H9 (cell line): Measurements from ENCODE around the gene RNF167. TPM values are rescaled to one million over a fixed set of nuclear protein-coding genes. Genes with fewer than 3 reads are reported as not detected.

Experiments used
- DNase-seq: peaks from one replicate; pipeline ENCODE4 v3.0.0-alpha.2; 2017
- H2AFZ ChIP-seq: one replicate; pipeline ENCODE4 v1.6.1; 2013; ENCODE audit warnings: mild to moderate bottlenecking, low read length, control low read depth, moderate library complexity
- H2AK5ac ChIP-seq: 2 replicates; pipeline ENCODE4 v1.6.1; 2013; ENCODE audit warnings: low read length, control low read depth, mixed read lengths; ENCODE audit not compliant: insufficient read length
- H2BK120ac ChIP-seq: one replicate; pipeline ENCODE4 v1.6.1; 2013; ENCODE audit warnings: low read depth, mild to moderate bottlenecking, low read length, control low read depth, inconsistent platforms; ENCODE audit not compliant: poor library complexity, severe bottlenecking
- H2BK12ac ChIP-seq: 2 replicates; pipeline ENCODE4 v1.6.1; 2013; ENCODE audit warnings: low read length, control low read depth, mixed read lengths, low read depth; ENCODE audit not compliant: insufficient read length
- H2BK15ac ChIP-seq: 2 replicates; pipeline ENCODE4 v1.6.1; 2013; ENCODE audit warnings: low read depth, low read length, control low read depth
- H2BK20ac ChIP-seq: one replicate; pipeline ENCODE4 v1.6.1; 2013; ENCODE audit warnings: low read depth, mild to moderate bottlenecking, low read length, control low read depth, inconsistent platforms; ENCODE audit not compliant: poor library complexity, severe bottlenecking
- H2BK5ac ChIP-seq: 2 replicates; pipeline ENCODE4 v1.6.1; 2013; ENCODE audit warnings: low read length, control low read depth, mixed read lengths; ENCODE audit not compliant: insufficient read length
- H3K14ac ChIP-seq: 2 replicates; pipeline ENCODE4 v1.6.1; 2013; ENCODE audit warnings: low read length, control low read depth; ENCODE audit not compliant: insufficient read depth
- H3K18ac ChIP-seq: 2 replicates; pipeline ENCODE4 v1.6.1; 2013; ENCODE audit warnings: low read depth, mild to moderate bottlenecking, mixed read lengths, low read length, control low read depth; ENCODE audit not compliant: insufficient read length
- H3K23ac ChIP-seq: 2 replicates; pipeline ENCODE4 v1.6.1; 2013; ENCODE audit warnings: low read length, control low read depth, mixed read lengths, low read depth; ENCODE audit not compliant: insufficient read length
- H3K23me2 ChIP-seq: 2 replicates; pipeline ENCODE4 v1.6.1; 2013; ENCODE audit warnings: low read depth, mild to moderate bottlenecking, mixed read lengths, low read length, control low read depth; ENCODE audit not compliant: insufficient read length, poor library complexity, severe bottlenecking
- H3K27ac ChIP-seq: 2 replicates; pipeline ENCODE4 v1.5.1; 2013; ENCODE audit warnings: low read length, control low read depth, mixed read lengths, low read depth; ENCODE audit not compliant: insufficient read length
- H3K27me3 ChIP-seq: 2 replicates; pipeline ENCODE4 v1.6.1; 2013; ENCODE audit warnings: low read length, control low read depth, inconsistent platforms; ENCODE audit not compliant: insufficient read depth
- H3K4ac ChIP-seq: 2 replicates; pipeline ENCODE4 v1.6.1; 2013; ENCODE audit warnings: low read depth, mild to moderate bottlenecking, control low read depth, inconsistent platforms, low read length, moderate library complexity
- H3K4me1 ChIP-seq: 2 replicates; pipeline ENCODE4 v1.6.1; 2013; ENCODE audit warnings: low read length, control low read depth, inconsistent platforms; ENCODE audit not compliant: insufficient read depth
- H3K4me2 ChIP-seq: 2 replicates; pipeline ENCODE4 v1.6.1; 2013; ENCODE audit warnings: low read length, control low read depth, mixed read lengths; ENCODE audit not compliant: insufficient read length, insufficient read depth
- H3K56ac ChIP-seq: 2 replicates; pipeline ENCODE4 v1.6.1; 2013; ENCODE audit warnings: low read depth, mild to moderate bottlenecking, mixed read lengths, low read length, control low read depth; ENCODE audit not compliant: insufficient read length
- H3K79me1 ChIP-seq: 2 replicates; pipeline ENCODE4 v1.6.1; 2013; ENCODE audit warnings: low read depth, mild to moderate bottlenecking, moderate library complexity, low read length, control low read depth, inconsistent platforms; ENCODE audit not compliant: insufficient read depth, poor library complexity, severe bottlenecking
- H3K79me2 ChIP-seq: 2 replicates; pipeline ENCODE4 v1.6.1; 2013; ENCODE audit warnings: low read length, control low read depth, inconsistent platforms; ENCODE audit not compliant: insufficient read depth
- H3K9ac ChIP-seq: 2 replicates; pipeline ENCODE4 v1.6.1; 2013; ENCODE audit warnings: low read length, control low read depth, mixed read lengths; ENCODE audit not compliant: insufficient read length; ENCODE audit errors: extremely low read depth
- H3K9me3 ChIP-seq: one replicate; pipeline ENCODE4 v1.6.1; 2013; ENCODE audit warnings: low read depth, low read length, inconsistent platforms; ENCODE audit not compliant: control insufficient read depth
- H3T11ph ChIP-seq: one replicate; pipeline ENCODE4 v1.6.1; 2013; ENCODE audit warnings: mild to moderate bottlenecking, low read length, control low read depth, inconsistent platforms
- H4K20me1 ChIP-seq: one replicate; pipeline ENCODE4 v1.6.1; 2013; ENCODE audit not compliant: control insufficient read depth, insufficient read length, insufficient read depth
- H4K5ac ChIP-seq: 2 replicates; pipeline ENCODE4 v1.6.1; 2013; ENCODE audit warnings: low read depth, mild to moderate bottlenecking, mixed read lengths, low read length, control low read depth; ENCODE audit not compliant: insufficient read length
- H4K8ac ChIP-seq: replicated peaks from 2 replicates; pipeline ENCODE4 v1.6.1; 2013; ENCODE audit warnings: low read length, control low read depth, mixed read lengths, low read depth; ENCODE audit not compliant: insufficient read length
- H4K91ac ChIP-seq: 2 replicates; pipeline ENCODE4 v1.6.1; 2013; ENCODE audit warnings: low read depth, mild to moderate bottlenecking, moderate library complexity, mixed read lengths, low read length, control low read depth; ENCODE audit not compliant: insufficient read length
- H3K27ac Mint-ChIP-seq, 3 experiments: 2 replicates in 2 of 3; 3 replicates in 1 of 3; pipeline ENCODE4 v1.8.0; 2020 to 2021; ENCODE audit warnings: mixed read lengths in 3 of 3, mild to moderate bottlenecking in 1 of 3, moderate library complexity in 1 of 3
- H3K27me3 Mint-ChIP-seq: 2 replicates; pipeline ENCODE4 v1.8.0; 2021; ENCODE audit warnings: low read depth, mild to moderate bottlenecking, moderate library complexity, mixed read lengths
- H3K36me3 Mint-ChIP-seq, 3 experiments: 2 replicates in 2 of 3; 3 replicates in 1 of 3; pipeline ENCODE4 v1.8.0; 2020 to 2021; ENCODE audit warnings: low read depth in 3 of 3, mixed read lengths in 3 of 3; ENCODE audit not compliant: insufficient read depth in 1 of 3
- H3K4me1 Mint-ChIP-seq, 2 experiments: 2 replicates each; pipeline ENCODE4 v1.8.0; 2020; ENCODE audit warnings: mixed read lengths in 2 of 2
- H3K4me3 Mint-ChIP-seq, 2 experiments: 2 replicates in 1 of 2; 3 replicates in 1 of 2; pipeline ENCODE4 v1.8.0; 2020 to 2021; ENCODE audit warnings: mild to moderate bottlenecking in 2 of 2, mixed read lengths in 2 of 2, moderate library complexity in 1 of 2
- H3K9me3 Mint-ChIP-seq, 2 experiments: 2 replicates in 1 of 2; 3 replicates in 1 of 2; pipeline ENCODE4 v1.8.0; 2020; ENCODE audit warnings: mild to moderate bottlenecking in 2 of 2, mixed read lengths in 2 of 2, moderate library complexity in 1 of 2
- WGBS: extraction: QIAGEN DNeasy Blood & Tissue Kit; methylation state at CpG from one replicate; pipeline ENCODE4 v1.1.7; 2013; ENCODE audit warnings: missing lambda C conversion rate, low lambda C conversion rate, mixed read lengths; ENCODE audit not compliant: insufficient read length; ENCODE audit errors: extremely low coverage; 5-methylcytosine and 5-hydroxymethylcytosine counted together
- total RNA-seq: library from RNA; stranded (reverse); gene quantifications from 2 replicates; pipeline ENCODE4 v1.2.1, GENCODE V29; 2021
- TF ChIP-seq, protein P1 (sequence below): fragments of 200-600 bp; sonication (generic); conservative IDR thresholded peaks from 3 replicates; pipeline ENCODE4 v1.8.0; 2021; ENCODE audit warnings: antibody characterized with exemption, mild to moderate bottlenecking

The RNF167 gene
- total RNA-seq, 1 experiment from 2014 or later = 134 TPM

DNA sequence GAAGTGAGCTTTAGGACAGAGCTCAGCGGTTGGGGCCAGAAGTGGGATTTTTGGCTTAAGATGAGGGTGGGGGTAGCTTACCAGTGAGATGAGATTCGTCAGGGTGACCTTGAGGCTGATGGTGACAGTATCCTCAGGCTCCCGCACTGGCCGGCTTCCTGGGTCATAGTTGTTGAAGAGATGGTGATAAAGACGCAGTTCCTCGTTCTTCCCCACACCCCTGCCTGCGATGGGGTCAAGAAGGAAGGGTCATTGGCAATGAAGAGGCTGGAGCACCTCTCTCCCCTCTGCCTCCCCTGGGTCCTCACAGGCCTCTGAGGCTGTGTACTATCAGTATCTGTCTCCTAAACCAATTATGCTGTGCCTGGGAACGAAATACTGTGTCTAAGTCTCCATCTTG, 37.5 kb upstream of the RNF167 start:
- no peak overlapping the region for H2BK15ac ChIP-seq
- peaks cover 10 to 24% of the 10 kb centered on the region in 2 experiments for H3K4me1 Mint-ChIP-seq
- H3K56ac ChIP-seq = no peak overlapping the region
- no peak overlapping the region for H2BK20ac ChIP-seq
- H3K9me3 Mint-ChIP-seq = no peaks in the 10 kb centered on the region
- H3K9ac ChIP-seq = no peak overlapping the region
- H2AFZ ChIP-seq = no peak overlapping the region
- H3K4ac ChIP-seq = no peak overlapping the region
- no peak for DNase-seq
- no peaks in the 10 kb centered on the region for H4K20me1 ChIP-seq
- no peak overlapping the region for H4K8ac ChIP-seq
- H3K79me2 ChIP-seq = no peaks in the 10 kb centered on the region
- peaks cover 12% of the 10 kb centered on the region for H3K23me2 ChIP-seq
- H3K27ac ChIP-seq = no peak overlapping the region
- H4K91ac ChIP-seq = no peak overlapping the region
- H3K4me2 ChIP-seq = no peak overlapping the region
- H2BK5ac ChIP-seq = no peak overlapping the region
- TF ChIP-seq, protein P1, sequence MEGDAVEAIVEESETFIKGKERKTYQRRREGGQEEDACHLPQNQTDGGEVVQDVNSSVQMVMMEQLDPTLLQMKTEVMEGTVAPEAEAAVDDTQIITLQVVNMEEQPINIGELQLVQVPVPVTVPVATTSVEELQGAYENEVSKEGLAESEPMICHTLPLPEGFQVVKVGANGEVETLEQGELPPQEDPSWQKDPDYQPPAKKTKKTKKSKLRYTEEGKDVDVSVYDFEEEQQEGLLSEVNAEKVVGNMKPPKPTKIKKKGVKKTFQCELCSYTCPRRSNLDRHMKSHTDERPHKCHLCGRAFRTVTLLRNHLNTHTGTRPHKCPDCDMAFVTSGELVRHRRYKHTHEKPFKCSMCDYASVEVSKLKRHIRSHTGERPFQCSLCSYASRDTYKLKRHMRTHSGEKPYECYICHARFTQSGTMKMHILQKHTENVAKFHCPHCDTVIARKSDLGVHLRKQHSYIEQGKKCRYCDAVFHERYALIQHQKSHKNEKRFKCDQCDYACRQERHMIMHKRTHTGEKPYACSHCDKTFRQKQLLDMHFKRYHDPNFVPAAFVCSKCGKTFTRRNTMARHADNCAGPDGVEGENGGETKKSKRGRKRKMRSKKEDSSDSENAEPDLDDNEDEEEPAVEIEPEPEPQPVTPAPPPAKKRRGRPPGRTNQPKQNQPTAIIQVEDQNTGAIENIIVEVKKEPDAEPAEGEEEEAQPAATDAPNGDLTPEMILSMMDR = no peak
- H3K18ac ChIP-seq = no peak overlapping the region
- no CpG with 5 or more reads among the region's 8 CpGs for WGBS
- H2AK5ac ChIP-seq = no peak overlapping the region
- H3K36me3 Mint-ChIP-seq = no peaks in the 10 kb centered on the region; a peak in 2 of 7 replicates
- no peaks in the 10 kb centered on the region for H3K79me1 ChIP-seq
- no peak overlapping the region for H3T11ph ChIP-seq
- H3K14ac ChIP-seq = no peak overlapping the region
- H4K5ac ChIP-seq = no peak overlapping the region
- peaks cover 3% of the 10 kb centered on the region; the same call in 1 of the 2 replicates for H3K4me1 ChIP-seq
- no peak overlapping the region for H3K4me3 Mint-ChIP-seq
- no peak overlapping the region for H2BK12ac ChIP-seq
- no peaks in the 10 kb centered on the region for H3K27me3 ChIP-seq
- H2BK120ac ChIP-seq = no peak overlapping the region
- peaks cover 16% of the 10 kb centered on the region for H3K27me3 Mint-ChIP-seq
- no peaks in the 10 kb centered on the region for H3K9me3 ChIP-seq
- no peak overlapping the region; a peak in 2 of 7 replicates for H3K27ac Mint-ChIP-seq
- no peak overlapping the region for H3K23ac ChIP-seq
